HepG2 (cell line): ENCODE measurements around the gene HOXA11. TPM values are rescaled to one million over a fixed set of nuclear protein-coding genes. Genes with fewer than 3 reads are reported as not detected.

Experiments used
- BCL3 ChIP-seq: sonication (generic); formaldehyde crosslinking; IDR thresholded peaks from 2 replicates; pipeline ENCODE4 v1.5.1; 2020; ENCODE audit warnings: mild to moderate bottlenecking, missing genetic modification reagents, moderate library complexity
- BORCS8-MEF2B ChIP-seq: sonication (generic); formaldehyde crosslinking; IDR thresholded peaks from 2 replicates; pipeline ENCODE4 v1.8.0; 2022; ENCODE audit warnings: mild to moderate bottlenecking, missing genetic modification reagents
- FOXK1 ChIP-seq: sonication (generic); formaldehyde crosslinking; IDR thresholded peaks from 2 replicates; pipeline ENCODE4 v1.4.0; 2020; ENCODE audit warnings: low read depth, missing genetic modification reagents, borderline replicate concordance
- HNRNPK ChIP-seq: fragments of 200-400 bp; formaldehyde crosslinking; IDR thresholded peaks from 2 replicates; pipeline ENCODE4 v1.6.1; 2018; ENCODE audit warnings: low read length, low read depth, moderate library complexity, mild to moderate bottlenecking; ENCODE audit not compliant: poor library complexity, severe bottlenecking
- ISL2 ChIP-seq: sonication (generic); formaldehyde crosslinking; IDR thresholded peaks from 2 replicates; pipeline ENCODE4 v1.5.0; 2020; ENCODE audit warnings: missing genetic modification reagents
- MBNL3 ChIP-seq: fragments of 250-450 bp; sonication (Bioruptor Pico); conservative IDR thresholded peaks from 2 replicates; pipeline ENCODE4 v1.8.0; 2022; ENCODE audit warnings: mild to moderate bottlenecking, inconsistent platforms
- MIER3 ChIP-seq: IDR thresholded peaks from 2 replicates; pipeline ENCODE4 v1.6.1; 2016; ENCODE audit warnings: missing compliant biosample characterization, borderline replicate concordance
- NFIC ChIP-seq: IDR thresholded peaks from 2 replicates; pipeline ENCODE4 v1.6.1; 2012; ENCODE audit warnings: mild to moderate bottlenecking, low read length, inconsistent platforms
- PHB2 ChIP-seq: fragments of 450-650 bp; IDR thresholded peaks from 2 replicates; pipeline ENCODE4 v1.6.1; 2018; ENCODE audit not compliant: partially characterized antibody
- POLR2AphosphoS5 ChIP-seq: IDR thresholded peaks from 2 replicates; pipeline ENCODE4 v1.6.1; 2012; ENCODE audit warnings: low read depth, low read length
- RERE ChIP-seq: IDR thresholded peaks from 2 replicates; pipeline ENCODE4 v1.6.1; 2016; ENCODE audit warnings: low read depth, missing genetic modification reagents, missing compliant biosample characterization
- SIN3B ChIP-seq: fragments of 150-350 bp; IDR thresholded peaks from 2 replicates; pipeline ENCODE4 v1.6.1; 2014; ENCODE audit warnings: low read length
- SP5 ChIP-seq: IDR thresholded peaks from 2 replicates; pipeline ENCODE4 v1.6.1; 2016; ENCODE audit warnings: low read depth, borderline replicate concordance
- SRF ChIP-seq: IDR thresholded peaks from 2 replicates; pipeline ENCODE4 v1.6.1; 2011; ENCODE audit warnings: mild to moderate bottlenecking, low read depth, low read length, moderate library complexity
- STAG1 ChIP-seq: sonication (generic); formaldehyde crosslinking; IDR thresholded peaks from 2 replicates; pipeline ENCODE4 v1.4.0; 2020; ENCODE audit warnings: missing genetic modification reagents
- TP53 ChIP-seq: sonication (generic); formaldehyde crosslinking; conservative IDR thresholded peaks from 2 replicates; pipeline ENCODE4 v1.4.0; 2020; ENCODE audit warnings: missing genetic modification reagents
- ZFY ChIP-seq: sonication (generic); formaldehyde crosslinking; IDR thresholded peaks from 2 replicates; pipeline ENCODE4 v1.4.0; 2020; ENCODE audit warnings: missing genetic modification reagents
- ZNF350 ChIP-seq: sonication (generic); formaldehyde crosslinking; IDR thresholded peaks from 2 replicates; pipeline ENCODE4 v1.4.0; 2020; ENCODE audit warnings: mild to moderate bottlenecking, low read depth, missing genetic modification reagents, borderline replicate concordance
- ZNF367 ChIP-seq: sonication (generic); formaldehyde crosslinking; IDR thresholded peaks from 2 replicates; pipeline ENCODE4 v1.4.0; 2020; ENCODE audit warnings: missing genetic modification reagents, borderline replicate concordance
- polyA plus RNA-seq, 8 experiments: library from polyadenylated mRNA; depleted of rRNA in 3 of 8; stranded (reverse) in 7 of 8; unstranded in 1 of 8; fragments of >200 nt; fragmentation: Illumina TruSeq in 4 of 8; extraction: Trizol in 4 of 8; gene quantifications; 2 replicates each; pipeline versions ENCODE4 v1.2.1 to v1.2.3, GENCODE V29; 2011 to 2016; ENCODE audit warnings: low read depth in 4 of 8, missing spikeins in 1 of 8, mixed read lengths in 1 of 8; ENCODE audit not compliant: insufficient read depth in 1 of 8
- total RNA-seq, 5 experiments: library from RNA; depleted of rRNA; stranded (reverse); fragments of >200 nt; fragmentation: Illumina TruSeq; extraction: Trizol; gene quantifications; 2 replicates each; pipeline ENCODE4 v1.2.3, GENCODE V29; 2016; ENCODE audit warnings: low read depth in 1 of 5
- TF ChIP-seq, protein P1 (sequence below): IDR thresholded peaks from 2 replicates; pipeline ENCODE4 v1.6.1; 2016; ENCODE audit warnings: missing compliant biosample characterization, missing genetic modification reagents, borderline replicate concordance
- TF ChIP-seq, protein P2 (sequence below): sonication (generic); formaldehyde crosslinking; IDR thresholded peaks from 2 replicates; pipeline ENCODE4 v1.8.0; 2022; ENCODE audit warnings: low read depth, missing genetic modification reagents
- TF ChIP-seq, protein P3 (sequence below): sonication (generic); formaldehyde crosslinking; IDR thresholded peaks from 2 replicates; pipeline ENCODE4 v1.4.0; 2020; ENCODE audit warnings: mild to moderate bottlenecking, low read depth, missing genetic modification reagents

The HOXA11 gene
- total and polyA plus RNA-seq, 2 of the 13 experiments (the other 11 are each of a cell fraction or from before 2014, with no cell fraction given), result not detected

DNA sequence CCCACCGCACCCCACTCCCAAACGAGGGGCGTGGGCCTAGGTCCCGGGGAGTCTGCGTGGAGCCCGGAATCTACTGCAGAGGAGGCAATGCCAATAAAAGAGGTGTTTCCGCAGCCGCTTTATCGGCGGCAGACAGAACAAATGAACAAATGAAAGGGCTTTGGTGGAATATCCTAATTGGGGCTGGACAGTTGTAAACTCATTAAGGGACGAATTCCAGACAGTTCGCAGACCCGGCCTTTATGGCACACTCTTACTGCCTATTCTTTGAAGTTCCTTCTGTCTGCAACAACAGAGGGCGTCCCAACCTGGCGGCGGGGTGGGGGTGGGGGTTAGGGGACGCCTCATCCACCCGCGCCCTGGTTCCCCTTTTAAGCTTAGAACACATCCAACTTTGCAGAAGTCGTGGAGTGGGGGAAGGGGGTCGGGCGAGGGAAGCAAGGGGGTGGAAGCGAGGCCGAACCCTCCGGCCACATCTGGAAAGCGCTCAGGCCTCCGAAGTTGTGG is 23.8 kb downstream of the HOXA11 start (continued):
- TF ChIP-seq SRF, result no peak
- no peak for TF ChIP-seq ISL2 (CRISPR knock-in tag)
- TF ChIP-seq STAG1, result no peak
- TF ChIP-seq ZNF367 (CRISPR knock-in tag), result no peak
- TF ChIP-seq SIN3B, result no peak
- TF ChIP-seq ZNF350 (CRISPR knock-in tag), result no peak
- no peak for TF ChIP-seq ZFY (CRISPR knock-in tag)
- TF ChIP-seq NFIC, result no peak
- TF ChIP-seq, protein P1, sequence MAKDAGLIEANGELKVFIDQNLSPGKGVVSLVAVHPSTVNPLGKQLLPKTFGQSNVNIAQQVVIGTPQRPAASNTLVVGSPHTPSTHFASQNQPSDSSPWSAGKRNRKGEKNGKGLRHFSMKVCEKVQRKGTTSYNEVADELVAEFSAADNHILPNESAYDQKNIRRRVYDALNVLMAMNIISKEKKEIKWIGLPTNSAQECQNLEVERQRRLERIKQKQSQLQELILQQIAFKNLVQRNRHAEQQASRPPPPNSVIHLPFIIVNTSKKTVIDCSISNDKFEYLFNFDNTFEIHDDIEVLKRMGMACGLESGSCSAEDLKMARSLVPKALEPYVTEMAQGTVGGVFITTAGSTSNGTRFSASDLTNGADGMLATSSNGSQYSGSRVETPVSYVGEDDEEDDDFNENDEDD (CRISPR knock-in tag), result no peak
- no peak for TF ChIP-seq POLR2AphosphoS5
- no peak for TF ChIP-seq SP5 (CRISPR knock-in tag)
- TF ChIP-seq FOXK1 (CRISPR knock-in tag), result no peak
- TF ChIP-seq PHB2, result no peak
- TF ChIP-seq RERE (CRISPR knock-in tag), result no peak
- no peak for TF ChIP-seq TP53 (CRISPR knock-in tag)
- TF ChIP-seq, protein P2, sequence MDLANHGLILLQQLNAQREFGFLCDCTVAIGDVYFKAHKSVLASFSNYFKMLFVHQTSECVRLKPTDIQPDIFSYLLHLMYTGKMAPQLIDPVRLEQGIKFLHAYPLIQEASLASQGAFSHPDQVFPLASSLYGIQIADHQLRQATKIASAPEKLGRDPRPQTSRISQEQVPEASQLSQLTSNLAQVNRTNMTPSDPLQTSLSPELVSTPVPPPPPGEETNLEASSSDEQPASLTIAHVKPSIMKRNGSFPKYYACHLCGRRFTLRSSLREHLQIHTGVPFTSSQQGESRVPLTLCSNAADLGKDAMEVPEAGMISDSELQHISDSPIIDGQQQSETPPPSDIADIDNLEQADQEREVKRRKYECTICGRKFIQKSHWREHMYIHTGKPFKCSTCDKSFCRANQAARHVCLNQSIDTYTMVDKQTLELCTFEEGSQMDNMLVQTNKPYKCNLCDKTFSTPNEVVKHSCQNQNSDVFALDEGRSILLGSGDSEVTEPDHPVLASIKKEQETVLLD, result no peak
- no peak for TF ChIP-seq BORCS8-MEF2B (CRISPR knock-in tag)
- TF ChIP-seq MIER3, result no peak
- TF ChIP-seq, protein P3, sequence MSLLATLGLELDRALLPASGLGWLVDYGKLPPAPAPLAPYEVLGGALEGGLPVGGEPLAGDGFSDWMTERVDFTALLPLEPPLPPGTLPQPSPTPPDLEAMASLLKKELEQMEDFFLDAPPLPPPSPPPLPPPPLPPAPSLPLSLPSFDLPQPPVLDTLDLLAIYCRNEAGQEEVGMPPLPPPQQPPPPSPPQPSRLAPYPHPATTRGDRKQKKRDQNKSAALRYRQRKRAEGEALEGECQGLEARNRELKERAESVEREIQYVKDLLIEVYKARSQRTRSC (CRISPR knock-in tag), result no peak
- TF ChIP-seq BCL3 (CRISPR knock-in tag), result no peak
- TF ChIP-seq MBNL3, result no peak
- no peak for TF ChIP-seq HNRNPK
